Adrenal gland (tissue), 12 donors: ENCODE data around the gene LRRN4CL. TPM values are rescaled to one million over a fixed set of nuclear protein-coding genes. Genes with fewer than 3 reads are reported as not detected.

ENCODE experiments used
- DNase-seq, 7 donors: peaks; one replicate each; pipeline ENCODE4 v3.0.0-alpha.2; 2019 to 2020
- H3K27ac ChIP-seq, 5 donors: fragments of 200-600 bp; sonication (generic) in 4 of 5; 1 replicate in 3 of 5; 2 replicates in 2 of 5; pipeline versions ENCODE4 v1.5.1 to v1.8.0; 2016 to 2020; ENCODE audit warnings: mild to moderate bottlenecking in 1 of 5
- H3K27me3 ChIP-seq: fragments of 200-600 bp; 2 replicates; pipeline ENCODE4 v1.8.0; 2021
- H3K36me3 ChIP-seq, 2 donors: fragments of 200-600 bp; replicated peaks in 1 of 2; 1 replicate in 1 of 2; 2 replicates in 1 of 2; pipeline versions ENCODE4 v1.5.1 to v1.8.0; 2018 to 2022
- H3K4me1 ChIP-seq, 2 donors: fragments of 200-600 bp; replicated peaks in 1 of 2; 1 replicate in 1 of 2; 2 replicates in 1 of 2; pipeline versions ENCODE4 v1.5.1 to v1.8.0; 2018 to 2021
- H3K4me3 ChIP-seq, 4 donors: fragments of 200-600 bp; sonication (generic) in 3 of 4; one replicate each; pipeline ENCODE4 v1.5.1; 2016 to 2018
- H3K9me3 ChIP-seq, 3 donors: fragments of 200-600 bp; sonication (generic) in 1 of 3; replicated peaks in 1 of 3; 1 replicate in 2 of 3; 2 replicates in 1 of 3; pipeline versions ENCODE4 v1.5.1 to v1.8.0; 2016 to 2021
- CTCF ChIP-seq, 6 experiments: fragments of 450-650 bp in 4 of 6; fragments of 200-600 bp in 2 of 6; sonication (generic) in 1 of 6; IDR thresholded peaks; 1 replicate in 5 of 6; 2 replicates in 1 of 6; pipeline versions ENCODE4 v1.5.1 to v1.8.0; 2016 to 2021; ENCODE audit warnings: antibody characterized with exemption in 6 of 6, mild to moderate bottlenecking in 2 of 6, moderate library complexity in 1 of 6
- POLR2A ChIP-seq, 2 donors: fragments of 450-650 bp; IDR thresholded peaks; one replicate each; pipeline ENCODE4 v1.6.1; 2017; ENCODE audit warnings: antibody characterized with exemption in 2 of 2, mild to moderate bottlenecking in 2 of 2, moderate library complexity in 1 of 2
- WGBS, 4 donors: extraction: QIAGEN DNeasy Blood & Tissue Kit in 2 of 4; methylation state at CpG; one replicate each; pipeline versions ENCODE4 v1.1.5 to v1.1.7; 2013 to 2017; 5-methylcytosine and 5-hydroxymethylcytosine counted together
- intact Hi-C, 2 donors: fragments of 100-400 bp; cut with DNase I; formaldehyde crosslinking; loops; one replicate each; pipeline versions ENCODE4 v1.14.1 to v1.15.0; 2022 to 2023
- polyA plus RNA-seq, 3 donors: library from polyadenylated mRNA; stranded (reverse); fragments of 200-250 nt in 2 of 3; fragments of 350-450 nt in 1 of 3; fragmentation: Illumina TruSeq in 1 of 3; extraction: RNeasy Lipid Tissue Mini Kit (QIAGEN cat#74804) in 1 of 3; gene quantifications; one replicate each; pipeline ENCODE4 v1.2.3, GENCODE V29; 2013 to 2014
- total RNA-seq, 9 donors: library from RNA; depleted of rRNA in 4 of 9; stranded (reverse); fragments of >200 nt in 4 of 9; fragments of 120-200 nt in 1 of 9; fragmentation: NEBNext Ultra II Directional in 1 of 9; extraction: Animal tissue kit (Norgen Biotek cat#: 25700) in 1 of 9; gene quantifications; one replicate each; pipeline versions ENCODE4 v1.1.0 to v1.2.4, GENCODE V29; 2013 to 2023
- donor health status: healthy with polysubstance abuse.
- donor health status: Bipolar disorder and iron deficiency.
- donor health status: DM: yes; HTN: yes; CAD: no.
- donor health status: DM: no; HTN: no; CAD: no.
- donor health status: DM: no; HTN: no; CAD: no.
- donor health status: DM: yes; HTN: yes; CAD: no.

Gene LRRN4CL
- total and polyA plus RNA-seq, 12 donors = 3.1 to 29.9 (median 10.3) TPM

GRCh38 chr11:62646825-62647608 is 42.3 kb downstream of the LRRN4CL start:
- intact Hi-C loops = no loop called here
- WGBS, 4 donors = 39 to 60% (median 46%) methylated on average over 20 to 32 of the region's 32 CpGs
- Histone ChIP-seq H3K27me3 (no peaks in the 10 kb centered on the region), H3K4me1 (peaks cover 14 to 30% of the 10 kb centered on the region in 2 donors), H3K27ac (peak overlapping the region in 2 of 5 donors; percentile 57 to 95), H3K36me3 (peaks cover 0 to 34% of the 10 kb centered on the region in 2 donors), H3K9me3 (no peaks in the 10 kb centered on the region), H3K4me3 (no peak overlapping the region)
- TF ChIP-seq CTCF (IDR thresholded peaks at IDR 0.05) (no peak), POLR2A (IDR thresholded peaks at IDR 0.05) (no peak)
- peak in 1 of 7 donors; percentile 26 for DNase-seq

- H3K27me3 ChIP-seq = no peaks in the 10 kb centered on the region
- WGBS, 4 donors = 0% methylated on average over 28 to 73 of the region's 73 CpGs
- DNase-seq = peak; percentile 99 to 100 (median 100)
- peak within 1 kb of the TSS; percentile 75 to 98 (median 85) for H3K4me3 ChIP-seq
- peak within 1 kb of the TSS; percentile 82 to 95 (median 90) for H3K27ac ChIP-seq
- H3K9me3 ChIP-seq = no peaks in the 10 kb centered on the region
- H3K4me1 ChIP-seq = peaks cover 11 to 23% of the 10 kb centered on the region in 2 donors
- H3K36me3 ChIP-seq = peaks cover 0 to 34% of the 10 kb centered on the region in 2 donors
- peak in 1 of 6 experiments; percentile 3 for TF ChIP-seq CTCF (IDR thresholded peaks at IDR 0.05)
- peak; percentile 77 to 88 for TF ChIP-seq POLR2A (IDR thresholded peaks at IDR 0.05)
- intact Hi-C loops = no loop called here
These were observed 43.1 kb downstream of the LRRN4CL start, which contains the start of gene GANAB for GRCh38 chr11:62645946-62646824. Gene GANAB, minus strand, starts transcription at chr11:62646613. Its CDS starts 14 bp downstream, at chr11:62646599.

- 10 to 17% (median 13%) methylated on average over 11 of the region's 11 CpGs for WGBS, 4 donors
- H3K4me1 ChIP-seq = peaks cover 11 to 23% of the 10 kb centered on the region in 2 donors
- no peaks in the 10 kb centered on the region for H3K27me3 ChIP-seq
- TF ChIP-seq POLR2A (IDR thresholded peaks at IDR 0.05) (no peak), CTCF (IDR thresholded peaks at IDR 0.05) (no peak)
- intact Hi-C loops = no loop called here
- H3K4me3 ChIP-seq = peak overlapping the region in 3 of 4 donors; percentile 75 to 91 (median 79)
- no peak for DNase-seq
- H3K9me3 ChIP-seq = no peaks in the 10 kb centered on the region
- H3K27ac ChIP-seq = peak overlapping the region in 4 of 5 donors; percentile 90 to 95 (median 92)
- peaks cover 0 to 34% of the 10 kb centered on the region in 2 donors for H3K36me3 ChIP-seq
These were observed 43.7 kb downstream of the LRRN4CL start for GRCh38 chr11:62645671-62645945.

GRCh38 chr11:62644220-62644619 is 45.1 kb downstream of the LRRN4CL start:
- Histone ChIP-seq H3K27me3 (no peaks in the 10 kb centered on the region), H3K9me3 (no peaks in the 10 kb centered on the region), H3K4me3 (no peak overlapping the region), H3K27ac (no peak overlapping the region), H3K36me3 (peaks cover 0 to 35% of the 10 kb centered on the region in 2 donors), H3K4me1 (peaks cover 11 to 23% of the 10 kb centered on the region in 2 donors)
- 79 to 85% (median 81%) methylated on average over 8 of the region's 8 CpGs for WGBS, 4 donors
- no peak for DNase-seq
- no peak for TF ChIP-seq POLR2A (IDR thresholded peaks at IDR 0.05)
- TF ChIP-seq CTCF (IDR thresholded peaks at IDR 0.05) = no peak
- intact Hi-C loops = no loop called here
